CD14-positive monocyte (primary cell): ENCODE data around the gene NECTIN1. TPM values are rescaled to one million over a fixed set of nuclear protein-coding genes. Genes with fewer than 3 reads are reported as not detected.

ENCODE experiments used
- DNase-seq, 3 donors: peaks; one replicate each; pipeline ENCODE4 v3.0.0-alpha.2; 2011 to 2022
- H2AFZ ChIP-seq: 2 replicates; pipeline ENCODE4 v1.6.0; 2012; ENCODE audit warnings: mild to moderate bottlenecking, low read depth, low read length, inconsistent platforms; ENCODE audit not compliant: insufficient read depth, poor library complexity, severe bottlenecking
- H3K27ac ChIP-seq, 2 donors: 1 replicate in 1 of 2; 2 replicates in 1 of 2; pipeline ENCODE4 v1.5.1; 2012 to 2013; ENCODE audit warnings: low read length in 2 of 2, control low read depth in 1 of 2, inconsistent platforms in 1 of 2, low read depth in 1 of 2, mild to moderate bottlenecking in 1 of 2
- H3K27me3 ChIP-seq, 2 donors: one replicate each; pipeline versions ENCODE4 v1.6.0 to v1.6.1; 2011 to 2013; ENCODE audit warnings: low read length in 2 of 2; ENCODE audit not compliant: control insufficient read depth in 2 of 2, insufficient read depth in 2 of 2
- H3K36me3 ChIP-seq, 2 donors: replicated peaks in 1 of 2; 1 replicate in 1 of 2; 2 replicates in 1 of 2; pipeline versions ENCODE4 v1.5.1 to v1.6.1; 2012 to 2013; ENCODE audit warnings: low read length in 2 of 2, control low read depth in 1 of 2, inconsistent platforms in 1 of 2, mild to moderate bottlenecking in 1 of 2; ENCODE audit not compliant: insufficient read depth in 2 of 2, control insufficient read depth in 1 of 2
- H3K4me1 ChIP-seq, 2 donors: 1 replicate in 1 of 2; 2 replicates in 1 of 2; pipeline versions ENCODE4 v1.5.1 to v1.6.1; 2012 to 2013; ENCODE audit warnings: low read length in 2 of 2, control low read depth in 1 of 2, inconsistent platforms in 1 of 2, mild to moderate bottlenecking in 1 of 2, moderate library complexity in 1 of 2; ENCODE audit not compliant: insufficient read depth in 2 of 2, control insufficient read depth in 1 of 2
- H3K4me2 ChIP-seq: replicated peaks from 2 replicates; pipeline ENCODE3; 2012; ENCODE audit warnings: low read length, moderate library complexity, mild to moderate bottlenecking; ENCODE audit not compliant: poor library complexity, severe bottlenecking; ENCODE audit errors: extremely low read depth
- H3K4me3 ChIP-seq, 3 experiments: fragments of 200-600 bp in 1 of 3; sonication (generic) in 1 of 3; replicated peaks in 1 of 3; 1 replicate in 2 of 3; 2 replicates in 1 of 3; pipeline ENCODE4 v1.5.1; 2011 to 2013; ENCODE audit warnings: low read length in 3 of 3, mild to moderate bottlenecking in 3 of 3, control low read depth in 2 of 3, low read depth in 2 of 3, inconsistent platforms in 1 of 3, moderate library complexity in 1 of 3
- H3K79me2 ChIP-seq: 2 replicates; pipeline ENCODE4 v1.6.0; 2012; ENCODE audit warnings: mild to moderate bottlenecking, control low read depth, inconsistent platforms, low read length, moderate library complexity; ENCODE audit not compliant: insufficient read depth
- H3K9ac ChIP-seq: 2 replicates; pipeline ENCODE4 v1.6.0; 2017; ENCODE audit warnings: low read length, mild to moderate bottlenecking; ENCODE audit not compliant: insufficient read depth, poor library complexity, severe bottlenecking
- H3K9me3 ChIP-seq, 2 donors: replicated peaks in 1 of 2; 1 replicate in 1 of 2; 2 replicates in 1 of 2; pipeline versions ENCODE4 v1.5.1 to v1.6.1; 2012 to 2013; ENCODE audit warnings: low read length in 2 of 2, control low read depth in 1 of 2; ENCODE audit not compliant: control insufficient read depth in 1 of 2, insufficient read depth in 1 of 2
- H4K20me1 ChIP-seq: 2 replicates; pipeline ENCODE4 v1.6.0; 2012; ENCODE audit warnings: mild to moderate bottlenecking, low read length, control low read depth, moderate library complexity; ENCODE audit not compliant: insufficient read depth
- H3K27ac Mint-ChIP-seq, 7 donors: one replicate each; pipeline ENCODE4 v1.8.0; 2020; ENCODE audit warnings: mild to moderate bottlenecking in 7 of 7, mixed read lengths in 7 of 7, moderate library complexity in 6 of 7, inconsistent platforms in 2 of 7
- H3K27me3 Mint-ChIP-seq, 3 donors: one replicate each; pipeline ENCODE4 v1.8.0; 2021 to 2022; ENCODE audit warnings: low read depth in 3 of 3, mild to moderate bottlenecking in 3 of 3, mixed read lengths in 3 of 3, moderate library complexity in 3 of 3, inconsistent platforms in 1 of 3
- H3K36me3 Mint-ChIP-seq, 2 donors: one replicate each; pipeline ENCODE4 v1.8.0; 2020; ENCODE audit warnings: mixed read lengths in 2 of 2, inconsistent platforms in 1 of 2, mild to moderate bottlenecking in 1 of 2
- H3K4me1 Mint-ChIP-seq: one replicate; pipeline ENCODE4 v1.8.0; 2020; ENCODE audit warnings: mild to moderate bottlenecking, mixed read lengths
- H3K4me3 Mint-ChIP-seq, 2 donors: one replicate each; pipeline ENCODE4 v1.8.0; 2020; ENCODE audit warnings: mild to moderate bottlenecking in 2 of 2, mixed read lengths in 2 of 2, moderate library complexity in 1 of 2
- H3K9me3 Mint-ChIP-seq, 7 donors: one replicate each; pipeline ENCODE4 v1.8.0; 2020 to 2022; ENCODE audit warnings: mixed read lengths in 7 of 7, mild to moderate bottlenecking in 6 of 7, moderate library complexity in 6 of 7, inconsistent platforms in 2 of 7
- CTCF ChIP-seq: fragments of 200-600 bp; IDR thresholded peaks from one replicate; pipeline ENCODE4 v1.8.0; 2022; ENCODE audit warnings: antibody characterized with exemption, mild to moderate bottlenecking
- WGBS: methylation state at CpG from one replicate; pipeline ENCODE4 v1.1.5; 2013; ENCODE audit warnings: missing lambda C conversion rate; ENCODE audit not compliant: insufficient coverage; 5-methylcytosine and 5-hydroxymethylcytosine counted together
- intact Hi-C, 2 donors: fragments of 100-400 bp; cut with micrococcal nuclease; formaldehyde crosslinking; loops; one replicate each; pipeline versions ENCODE4 v1.15.0 to v1.15.1; 2023
- polyA plus RNA-seq, 3 donors: library from polyadenylated mRNA; depleted of rRNA in 1 of 3; unstranded in 2 of 3; stranded (reverse) in 1 of 3; fragments of 300-500 nt in 2 of 3; fragments of >200 nt in 1 of 3; fragmentation: Illumina TruSeq in 2 of 3; gene quantifications; 1 replicate in 2 of 3; 2 replicates in 1 of 3; pipeline ENCODE4 v1.2.3, GENCODE V29; 2012 to 2021

The NECTIN1 gene
- polyA plus RNA-seq, 3 donors: 0.53 to 8.3 (median 0.85) TPM

GRCh38 chr11:119691020-119691666 lies 37.9 kb downstream of the NECTIN1 start:
- H3K27me3 Mint-ChIP-seq: peaks cover 0 to 4% (median 4%) of the 10 kb centered on the region in 3 donors
- H4K20me1 ChIP-seq: peaks cover 19% of the 10 kb centered on the region
- H3K4me1 ChIP-seq: peaks cover 21 to 28% of the 10 kb centered on the region in 2 donors
- H3K4me2 ChIP-seq: no peak overlapping the region
- H3K9ac ChIP-seq: peak overlapping the region; percentile 25
- intact Hi-C loops: no loop called here
- peaks cover 48% of the 10 kb centered on the region for H3K4me1 Mint-ChIP-seq
- no peaks in the 10 kb centered on the region for H3K79me2 ChIP-seq
- H3K4me3 ChIP-seq: no peak overlapping the region
- DNase-seq: no peak
- no peak overlapping the region for H3K27ac ChIP-seq
- no peaks in the 10 kb centered on the region for H3K27me3 ChIP-seq
- WGBS: 40% methylated on average over 9 of the region's 9 CpGs
- no peaks in the 10 kb centered on the region for H3K36me3 ChIP-seq
- no peaks in the 10 kb centered on the region for H3K9me3 Mint-ChIP-seq
- TF ChIP-seq CTCF: no peak
- H3K36me3 Mint-ChIP-seq: peaks cover 0 to 3% of the 10 kb centered on the region in 2 donors
- no peak overlapping the region for H2AFZ ChIP-seq
- no peaks in the 10 kb centered on the region for H3K9me3 ChIP-seq
- H3K27ac Mint-ChIP-seq: peak overlapping the region in 1 of 7 donors; percentile 25
- H3K4me3 Mint-ChIP-seq: no peak overlapping the region

- H3K4me2 ChIP-seq: no peak overlapping the region
- H3K27ac ChIP-seq: no peak overlapping the region
- peak overlapping the region; percentile 36 for H3K9ac ChIP-seq
- H3K9me3 ChIP-seq: no peaks in the 10 kb centered on the region
- H3K36me3 ChIP-seq: no peaks in the 10 kb centered on the region
- no peak for TF ChIP-seq CTCF
- peaks cover 29 to 38% of the 10 kb centered on the region in 2 donors for H3K4me1 ChIP-seq
- DNase-seq: no peak
- Mint-ChIP-seq H3K36me3 (peaks cover 0 to 3% of the 10 kb centered on the region in 2 donors), H3K9me3 (no peaks in the 10 kb centered on the region), H3K4me1 (peaks cover 57% of the 10 kb centered on the region), H3K4me3 (no peak overlapping the region), H3K27me3 (peaks cover 0 to 5% (median 4%) of the 10 kb centered on the region in 3 donors), H3K27ac (no peak overlapping the region)
- no peaks in the 10 kb centered on the region for H3K27me3 ChIP-seq
- H3K4me3 ChIP-seq: no peak overlapping the region
- no peak overlapping the region for H2AFZ ChIP-seq
- no peaks in the 10 kb centered on the region for H3K79me2 ChIP-seq
- 96% methylated on average over 6 of the region's 7 CpGs for WGBS
- intact Hi-C loops: no loop called here
- H4K20me1 ChIP-seq: peaks cover 19% of the 10 kb centered on the region
Observed at GRCh38 chr11:119689302-119689701, 39.7 kb downstream of the NECTIN1 start.
